ENCODE results near the gene FRMD4A.

DNA sequence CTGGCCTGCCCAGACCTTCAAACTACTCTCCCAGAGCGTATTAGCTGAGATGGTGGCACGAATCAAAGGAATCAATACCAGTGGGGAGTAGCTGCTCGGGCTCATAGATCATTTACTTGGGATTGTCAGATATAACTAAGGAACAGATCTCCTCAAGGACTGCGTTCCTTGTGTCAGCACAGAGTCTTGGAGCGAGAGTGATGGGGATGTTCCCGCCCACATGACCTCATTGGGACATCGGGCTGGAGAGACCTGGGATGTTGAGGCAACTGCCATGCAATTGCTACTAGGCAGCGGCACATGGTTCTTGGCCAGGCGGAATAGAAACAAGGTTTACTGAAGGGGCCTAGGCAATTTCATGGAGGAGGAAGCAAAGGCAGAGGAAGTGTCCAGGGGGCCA, 132.6 kb downstream of the FRMD4A start:
- no peak for TF ChIP-seq EZH2 (IDR thresholded peaks at IDR 0.05; ENCODE audit: insufficient read depth, poor library complexity, severe bottlenecking)
- no peak for TF ChIP-seq EZH2phosphoT487 (IDR thresholded peaks at IDR 0.05; ENCODE audit: insufficient read depth, low read depth)
